GM19455 (cell line): ENCODE data around the gene GNPTAB.
"Not testable (repeated sequence)": the region's sequence is repeated elsewhere in the genome, so short reads cannot be mapped to it uniquely, and the experiment has no call there.

Experiments used
- ATAC-seq: cut with Tn5 transposase; IDR thresholded peaks from one replicate; pipeline ENCODE4 v1.9.1; 2021; ENCODE audit not compliant: unreplicated experiment

The GNPTAB gene

DNA sequence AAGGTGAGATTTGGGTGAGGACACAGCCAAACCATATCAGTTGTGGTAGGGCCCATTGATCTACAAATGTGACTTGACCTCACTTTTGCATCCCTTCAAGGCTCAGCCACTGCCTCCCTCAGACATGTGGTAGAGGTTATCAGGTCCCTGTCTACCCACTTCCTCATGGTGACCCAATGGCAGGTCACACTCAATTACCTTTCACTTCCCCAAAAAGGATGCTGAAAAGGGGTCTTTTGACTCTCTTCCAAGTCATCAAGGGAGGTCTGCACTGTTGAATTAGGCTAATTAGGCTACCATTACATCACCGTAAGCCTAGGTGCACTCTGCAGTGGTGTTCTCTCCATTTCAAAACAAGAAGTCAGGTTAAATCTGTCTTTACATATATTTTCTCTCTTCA, 24.0 kb upstream of the GNPTAB start:
- ATAC-seq: peak; percentile 42

- no peak for ATAC-seq
Observed at GRCh38 chr12:101852998-101853397, 22.2 kb upstream of the GNPTAB start.

- no peak for ATAC-seq
Observed at GRCh38 chr12:101850199-101850598, 19.4 kb upstream of the GNPTAB start.

GRCh38 chr12:101847325-101847724, 16.6 kb upstream of the GNPTAB start:
- no peak for ATAC-seq

DNA sequence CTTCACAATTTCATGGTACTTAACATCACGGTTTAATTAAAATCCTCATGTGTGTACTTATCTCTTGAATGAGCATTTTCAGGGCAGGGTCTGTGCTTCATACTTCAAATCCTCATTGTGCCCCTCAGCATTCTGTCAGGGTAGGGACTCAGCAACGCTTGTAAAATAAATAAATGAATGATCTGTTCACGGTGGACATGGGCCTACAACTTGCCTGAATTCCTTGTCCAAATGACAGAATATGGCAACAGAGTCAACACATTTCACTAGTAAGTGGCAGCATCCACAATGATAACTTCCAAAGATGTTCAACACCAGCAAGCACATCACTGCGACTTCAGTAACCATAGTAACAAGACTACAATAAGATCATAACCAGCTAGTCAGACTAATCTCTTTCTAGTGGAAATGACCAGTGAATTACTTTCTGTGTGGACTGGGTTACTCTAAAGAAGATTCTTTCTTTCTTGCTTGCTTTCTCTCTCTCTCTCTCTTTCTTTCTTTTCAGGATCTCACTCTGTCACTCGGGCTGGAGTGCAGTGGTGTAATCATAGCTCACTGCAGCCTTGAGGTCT, 14.5 kb upstream of the GNPTAB start:
- ATAC-seq: no peak

GRCh38 chr12:101841069-101841468, 10.3 kb upstream of the GNPTAB start:
- ATAC-seq: no peak

GRCh38 chr12:101839324-101840283, 8.8 kb upstream of the GNPTAB start:
- ATAC-seq: peak; percentile 56

- ATAC-seq: peak; percentile 55
Observed at GRCh38 chr12:101838628-101839323, 8.0 kb upstream of the GNPTAB start.

DNA sequence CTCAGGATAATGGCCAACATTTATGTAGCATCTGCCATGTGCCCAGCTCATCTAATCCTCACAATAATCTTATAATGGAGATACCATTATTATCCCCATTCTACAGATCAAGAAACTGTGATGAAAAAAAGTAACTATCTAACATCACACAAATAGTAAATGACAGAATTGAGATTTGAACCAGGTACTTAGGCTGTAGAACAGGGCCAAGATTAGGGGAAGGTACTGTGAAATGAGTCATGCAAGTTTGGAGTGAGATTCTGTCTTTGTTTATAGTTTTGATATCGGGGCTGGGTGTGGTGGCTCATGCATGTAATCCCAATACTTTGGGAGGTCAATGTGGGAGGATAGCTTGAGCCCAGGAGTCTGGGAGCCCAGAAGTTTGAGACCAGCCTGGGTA, 1.3 kb upstream of the GNPTAB start:
- ATAC-seq: no peak

- no peak for ATAC-seq
Observed at GRCh38 chr12:101829639-101830366, 956 bp downstream of the GNPTAB start.

GRCh38 chr12:101828463-101829196, 2.1 kb downstream of the GNPTAB start:
- no peak for ATAC-seq

DNA sequence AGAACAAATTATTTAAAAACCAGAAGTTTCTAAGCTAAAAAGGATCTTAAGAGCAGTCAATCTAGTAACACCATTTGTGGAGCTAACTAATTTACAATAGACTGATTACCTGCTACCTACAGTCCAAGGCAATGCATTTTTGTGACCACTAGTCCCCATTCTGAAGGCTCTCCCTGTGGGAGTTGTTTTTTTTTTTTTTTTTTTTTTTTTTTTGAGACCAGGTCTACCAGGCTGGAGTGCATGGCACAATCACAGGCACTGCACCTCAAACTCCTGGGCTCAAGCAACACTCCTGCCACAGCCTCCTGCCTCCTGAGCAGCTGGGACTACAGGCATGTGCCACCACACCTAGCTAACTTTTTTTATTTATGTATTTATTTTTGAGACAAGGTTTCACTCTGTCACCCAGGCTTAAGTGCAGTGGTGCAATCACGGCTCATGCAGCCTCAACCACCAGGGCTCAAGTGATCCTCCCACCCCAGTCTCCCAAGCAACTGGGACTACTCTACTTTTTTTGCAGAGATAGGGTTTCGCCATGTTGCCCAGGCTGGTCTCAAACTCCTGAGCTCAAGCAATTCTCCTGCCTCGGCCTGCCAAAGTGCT, 3.9 kb downstream of the GNPTAB start:
- no peak for ATAC-seq

DNA sequence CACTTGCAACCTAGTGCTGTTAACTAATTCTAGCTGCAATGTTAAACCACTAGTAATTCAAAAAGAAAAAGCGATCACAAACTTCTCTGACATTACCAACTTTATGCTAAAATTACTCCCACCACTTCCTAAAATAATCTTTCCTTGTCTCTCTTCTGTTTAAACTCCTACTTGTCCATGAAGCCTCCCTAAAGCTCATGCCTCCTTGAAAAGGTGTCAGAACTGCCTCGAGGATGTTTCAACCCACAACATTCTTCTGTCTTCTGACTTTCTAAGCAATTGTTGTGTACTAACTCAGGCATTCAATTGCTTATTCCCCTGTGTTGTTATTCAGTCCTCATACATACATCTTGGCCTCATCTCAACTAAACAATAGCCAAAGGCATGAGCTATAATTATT, 5.9 kb downstream of the GNPTAB start:
- ATAC-seq: no peak

DNA sequence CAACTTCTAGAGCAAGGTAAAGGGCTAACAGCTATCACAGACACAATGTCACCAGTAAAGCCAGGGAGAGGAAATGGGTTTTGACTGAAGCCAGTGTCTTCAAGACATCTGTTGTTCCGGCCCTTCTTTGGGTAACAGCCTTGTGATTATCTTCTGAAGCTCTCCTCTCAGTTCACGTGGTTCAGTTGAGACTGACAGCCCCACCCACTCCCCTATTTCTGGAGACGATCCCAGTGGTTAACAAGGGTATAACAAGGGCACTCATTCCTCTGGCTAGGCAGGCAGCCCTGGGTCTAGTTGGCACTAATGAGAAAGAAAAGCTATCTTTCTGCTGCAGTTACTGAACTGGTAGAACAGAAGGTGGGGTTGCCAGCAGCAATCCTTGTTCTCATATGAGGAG, 6.9 kb downstream of the GNPTAB start:
- ATAC-seq: peak; percentile 62

- ATAC-seq: no peak
Observed at GRCh38 chr12:101823039-101823438, 7.7 kb downstream of the GNPTAB start.

DNA sequence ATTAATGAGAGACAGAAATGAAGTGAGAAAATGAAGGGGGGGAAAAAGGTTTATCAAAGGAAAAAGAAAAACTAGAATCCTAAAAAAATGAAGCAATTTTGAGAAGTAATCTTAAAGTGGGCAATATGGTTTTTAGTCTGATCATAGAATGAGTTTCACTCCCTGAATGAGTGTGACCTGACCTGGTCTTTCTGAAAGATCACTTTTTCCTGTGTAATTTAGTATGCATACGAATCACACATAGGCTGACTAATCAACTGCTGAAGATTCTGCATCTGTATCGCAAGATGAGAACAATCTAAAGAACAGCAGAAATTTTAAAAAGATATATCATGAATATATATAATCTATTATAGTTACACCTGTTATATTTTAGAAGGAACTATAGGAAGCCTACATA, 11.3 kb downstream of the GNPTAB start:
- peak; percentile 78 for ATAC-seq

DNA sequence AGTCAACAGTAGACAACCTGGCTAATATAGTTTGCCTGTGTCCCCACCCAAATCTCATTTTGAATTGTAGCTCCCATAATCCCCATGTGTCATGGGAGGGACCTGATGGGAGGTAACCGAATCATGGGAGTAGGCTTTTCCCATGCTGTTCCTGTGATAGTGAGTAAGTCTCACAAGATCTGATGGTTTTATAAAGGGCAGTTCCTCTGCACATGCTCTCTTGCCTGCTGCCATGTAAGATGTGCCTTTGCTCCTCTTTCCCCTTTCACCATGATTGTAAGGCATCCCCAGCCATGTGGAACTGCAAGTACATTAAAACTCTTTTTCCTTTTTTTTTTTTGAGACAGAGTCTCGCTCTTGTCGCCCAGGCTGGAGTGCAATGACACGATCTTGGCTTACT, 12.1 kb downstream of the GNPTAB start:
- not testable (repeated sequence) for ATAC-seq

DNA sequence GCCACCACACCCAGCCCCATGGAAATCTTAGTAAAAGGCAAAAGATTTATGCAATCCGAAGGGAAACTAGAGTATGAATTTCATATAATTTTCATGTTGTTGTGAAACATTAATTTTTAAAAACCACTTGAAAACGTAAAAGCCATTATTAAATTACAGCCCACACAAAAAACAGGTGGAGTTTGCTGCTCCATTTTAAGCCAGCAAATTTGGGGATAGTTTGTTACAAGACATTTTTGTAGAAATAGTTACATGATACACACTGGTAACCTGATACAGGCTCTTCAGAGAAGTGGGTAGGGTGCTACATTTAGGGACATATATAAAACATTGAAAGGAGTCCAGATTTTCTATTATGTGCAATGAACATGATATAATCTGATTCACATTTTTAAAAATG, 17.6 kb downstream of the GNPTAB start:
- no peak for ATAC-seq

DNA sequence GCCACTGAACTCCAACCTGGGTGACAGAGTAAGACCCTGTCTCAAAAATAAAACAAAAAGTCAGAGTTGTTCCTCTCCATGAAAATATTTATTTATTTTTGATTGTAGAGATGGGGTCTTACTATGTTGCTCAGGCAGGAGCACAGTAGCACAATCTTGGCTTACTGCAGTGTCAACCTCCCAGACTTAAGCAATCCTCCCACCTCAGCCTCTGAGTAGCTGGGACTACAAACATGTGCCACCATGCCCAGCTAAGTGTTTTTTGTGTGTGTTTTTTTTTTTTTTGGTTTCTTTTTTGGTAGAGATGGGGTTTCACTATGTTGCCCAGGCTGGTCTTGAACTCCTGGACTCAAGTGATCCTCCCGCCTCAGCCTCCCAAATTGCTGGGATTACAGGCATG, 18.0 kb downstream of the GNPTAB start:
- not testable (repeated sequence) for ATAC-seq

DNA sequence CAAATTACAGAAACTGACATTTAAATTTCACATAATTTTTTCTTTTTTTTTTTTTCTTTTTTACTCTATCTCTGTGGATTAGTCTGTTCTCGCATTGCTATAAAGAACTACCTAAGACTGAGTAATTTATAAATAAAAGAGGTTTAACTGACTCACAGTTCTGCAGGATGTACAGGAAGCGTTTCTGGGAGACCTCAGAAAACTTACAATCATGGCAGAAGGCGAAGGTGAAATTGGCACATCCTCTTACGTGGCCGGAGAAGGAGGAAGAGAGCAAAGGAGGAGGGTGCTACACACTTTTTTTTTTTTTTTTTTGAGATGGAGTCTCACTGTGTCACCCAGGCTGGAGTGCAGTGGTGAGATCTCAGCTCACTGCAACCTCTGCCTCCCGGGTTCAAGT, 19.4 kb downstream of the GNPTAB start:
- not testable (repeated sequence) for ATAC-seq
